Skin epidermis (tissue), 12 donors: ENCODE data around the gene DGCR2.
"Not testable (repeated sequence)": the region's sequence is repeated elsewhere in the genome, so short reads cannot be mapped to it uniquely, and the experiment has no call there.

Source experiments
- H3K27ac ChIP-seq, 21 experiments: fragments of 200-600 bp; sonication (generic) in 11 of 21; one replicate each; pipeline ENCODE4 v1.5.0; 2020; ENCODE audit warnings: mild to moderate bottlenecking in 3 of 21, inconsistent platforms in 2 of 21, moderate library complexity in 2 of 21
- H3K4me3 ChIP-seq, 7 experiments: fragments of 200-600 bp; sonication (generic) in 2 of 7; one replicate each; pipeline ENCODE4 v1.5.0; 2020; ENCODE audit warnings: inconsistent platforms in 2 of 7, mild to moderate bottlenecking in 2 of 7, moderate library complexity in 1 of 7

Gene DGCR2

GRCh38 chr22:19122143-19122751 is at the start of gene DGCR2:
Gene DGCR2 (minus strand): TSS chr22:19122412. CDS start chr22:19122206, 206 bp downstream.
- peak within 1 kb of the TSS; percentile 79 to 100 (median 98) for H3K4me3 ChIP-seq

GRCh38 chr22:19169947-19170318 is 47.7 kb upstream of the DGCR2 start:
- H3K4me3 ChIP-seq, result peak overlapping the region in 1 of 7 experiments; percentile 30
- H3K27ac ChIP-seq, result no peak overlapping the region

More at GRCh38 chr22:19122143-19122751, at the start of gene DGCR2:
- peak within 1 kb of the TSS; percentile 54 to 96 (median 93) for H3K27ac ChIP-seq

DNA sequence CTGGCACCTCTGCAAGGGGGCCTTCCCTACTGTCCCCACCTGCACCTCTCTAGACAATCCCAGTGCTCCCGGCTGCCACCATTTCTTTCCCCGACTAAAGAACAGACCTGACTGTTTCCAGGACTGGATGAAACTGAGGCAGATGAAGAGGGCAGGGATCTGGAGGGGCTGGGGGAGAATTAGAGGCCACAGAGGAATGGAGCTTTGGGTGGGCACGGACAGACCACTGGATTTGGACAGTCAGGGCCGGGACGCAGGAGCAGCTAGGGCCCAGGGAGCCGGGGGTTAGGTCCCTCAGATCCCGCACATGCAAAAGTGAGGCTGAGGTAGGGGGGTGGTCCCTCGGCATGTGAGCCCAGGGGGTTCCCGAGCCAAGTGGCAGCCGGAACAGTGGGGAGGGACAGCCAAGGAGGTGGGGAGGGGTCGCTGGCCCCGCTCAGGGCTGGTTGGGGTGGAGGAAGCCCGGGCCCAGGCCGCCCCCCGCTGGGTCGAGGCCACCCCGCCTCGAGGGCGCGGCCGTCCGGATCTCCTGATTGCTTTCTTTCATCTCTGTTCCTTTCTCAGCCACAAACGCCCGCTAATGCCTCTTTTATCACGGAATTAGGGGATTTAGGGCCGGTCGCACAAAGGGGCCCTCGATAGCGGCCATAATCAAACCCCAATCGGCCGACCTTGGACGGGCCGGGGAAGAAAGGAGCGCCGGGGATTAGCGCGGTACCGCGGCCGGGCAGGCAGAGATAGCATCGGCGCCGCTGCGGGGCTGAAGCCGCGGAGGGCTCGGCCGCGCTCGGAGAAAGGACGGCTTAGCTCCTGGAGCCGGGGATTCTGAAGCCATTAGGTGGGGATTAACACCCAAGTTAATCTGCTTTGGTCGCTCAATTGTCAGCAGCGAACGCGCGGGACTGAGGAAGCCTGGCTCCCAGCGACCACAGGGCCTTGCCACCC is 47.1 kb upstream of the DGCR2 start:
- Histone ChIP-seq H3K27ac (no peak overlapping the region), H3K4me3 (peak overlapping the region in 2 of 7 experiments; percentile 3 to 30)

DNA sequence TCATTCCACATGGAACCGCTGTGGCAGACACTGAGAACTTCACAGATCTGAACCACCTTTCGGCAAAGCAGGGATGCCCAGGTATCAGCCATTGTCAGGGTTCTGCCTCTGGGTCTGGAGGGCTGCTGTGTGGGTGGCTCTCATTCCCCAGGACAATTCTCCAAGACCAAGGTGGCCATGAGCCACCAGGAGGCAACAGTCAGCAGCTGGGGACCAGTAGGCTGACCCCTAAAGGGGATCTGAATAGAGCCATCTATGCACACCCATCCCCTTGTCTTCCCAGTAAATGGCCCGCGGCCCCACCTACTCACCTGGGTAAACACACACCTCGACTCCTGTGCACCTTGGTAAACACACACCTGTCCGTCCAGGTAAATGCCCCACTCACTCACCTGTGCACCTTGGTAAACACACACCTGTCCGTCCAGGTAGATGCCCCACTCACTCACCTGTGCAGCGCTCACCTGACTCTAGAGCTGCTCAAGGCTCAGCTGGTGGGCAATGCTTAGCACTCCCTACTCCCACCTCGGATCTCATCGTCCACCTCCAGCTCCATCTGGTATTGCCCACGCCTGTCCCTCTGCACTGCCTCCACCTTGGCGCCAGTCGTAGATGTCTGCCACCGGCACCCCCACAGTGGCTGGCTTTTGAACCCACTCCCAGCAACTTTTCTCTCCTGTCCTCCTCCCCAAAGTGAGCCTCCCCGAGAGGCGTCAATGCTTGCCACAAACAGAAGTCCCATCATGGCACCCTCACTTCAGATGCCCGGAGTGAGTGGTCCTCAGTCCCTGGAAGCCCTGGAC is 46.1 kb upstream of the DGCR2 start:
- no peak overlapping the region for H3K27ac ChIP-seq
- no peak overlapping the region for H3K4me3 ChIP-seq

DNA sequence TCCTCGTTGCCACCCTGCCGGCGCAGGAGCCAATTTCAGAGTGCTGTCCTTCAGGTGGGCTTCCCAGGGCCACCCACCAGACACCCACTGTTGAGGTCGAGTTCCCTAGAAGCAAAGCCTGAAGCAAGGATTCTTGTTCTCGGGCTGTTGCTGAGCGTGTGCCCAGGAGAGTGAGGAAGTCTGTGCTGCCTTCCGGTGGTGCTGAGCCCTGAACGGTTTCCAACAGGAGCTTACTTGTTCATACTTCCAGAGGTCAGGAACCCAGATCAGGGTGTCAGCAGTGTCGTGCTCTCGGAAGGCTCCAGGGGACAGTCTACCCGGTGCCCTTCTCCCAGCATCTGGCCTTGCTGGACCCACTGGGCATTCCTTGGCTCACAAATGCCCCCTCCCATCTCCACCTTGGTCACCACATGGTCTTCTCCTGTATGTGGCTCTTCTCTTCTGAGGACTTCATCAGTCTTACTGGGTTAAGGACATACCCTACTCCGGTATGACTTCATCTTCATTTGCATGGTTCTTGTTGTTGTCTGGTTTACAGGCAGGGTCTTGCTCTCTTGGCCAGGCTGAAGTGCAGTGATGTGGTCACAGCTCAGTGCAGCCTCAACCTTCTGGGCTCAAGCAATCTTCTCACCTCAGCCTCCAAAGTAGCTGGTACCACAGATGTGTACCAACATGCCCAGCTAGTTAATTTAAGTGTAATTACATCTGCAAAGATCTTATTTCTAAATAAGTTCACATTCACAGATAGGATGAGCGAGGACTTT is 45.1 kb upstream of the DGCR2 start:
- H3K4me3 ChIP-seq, result no peak overlapping the region
- H3K27ac ChIP-seq, result no peak overlapping the region

GRCh38 chr22:19166421-19166820 is 44.2 kb upstream of the DGCR2 start:
- Histone ChIP-seq H3K4me3 (no peak overlapping the region), H3K27ac (no peak overlapping the region)

- H3K4me3 ChIP-seq, result no peak overlapping the region
Observed at GRCh38 chr22:19164425-19164824, 42.2 kb upstream of the DGCR2 start.

GRCh38 chr22:19158649-19159048 is 36.4 kb upstream of the DGCR2 start:
- not testable (repeated sequence) for H3K27ac ChIP-seq, H3K4me3 ChIP-seq

More at GRCh38 chr22:19164425-19164824, 42.2 kb upstream of the DGCR2 start:
- no peak overlapping the region for H3K27ac ChIP-seq

GRCh38 chr22:19156109-19156508 is 33.9 kb upstream of the DGCR2 start:
- H3K27ac ChIP-seq, H3K4me3 ChIP-seq: not testable (repeated sequence)

- Histone ChIP-seq H3K4me3 (no peak overlapping the region), H3K27ac (no peak overlapping the region)
Observed at GRCh38 chr22:19152942-19153883, 31.0 kb upstream of the DGCR2 start.

GRCh38 chr22:19151329-19152191 is 29.3 kb upstream of the DGCR2 start:
- no peak overlapping the region for H3K27ac ChIP-seq
- H3K4me3 ChIP-seq, result no peak overlapping the region

DNA sequence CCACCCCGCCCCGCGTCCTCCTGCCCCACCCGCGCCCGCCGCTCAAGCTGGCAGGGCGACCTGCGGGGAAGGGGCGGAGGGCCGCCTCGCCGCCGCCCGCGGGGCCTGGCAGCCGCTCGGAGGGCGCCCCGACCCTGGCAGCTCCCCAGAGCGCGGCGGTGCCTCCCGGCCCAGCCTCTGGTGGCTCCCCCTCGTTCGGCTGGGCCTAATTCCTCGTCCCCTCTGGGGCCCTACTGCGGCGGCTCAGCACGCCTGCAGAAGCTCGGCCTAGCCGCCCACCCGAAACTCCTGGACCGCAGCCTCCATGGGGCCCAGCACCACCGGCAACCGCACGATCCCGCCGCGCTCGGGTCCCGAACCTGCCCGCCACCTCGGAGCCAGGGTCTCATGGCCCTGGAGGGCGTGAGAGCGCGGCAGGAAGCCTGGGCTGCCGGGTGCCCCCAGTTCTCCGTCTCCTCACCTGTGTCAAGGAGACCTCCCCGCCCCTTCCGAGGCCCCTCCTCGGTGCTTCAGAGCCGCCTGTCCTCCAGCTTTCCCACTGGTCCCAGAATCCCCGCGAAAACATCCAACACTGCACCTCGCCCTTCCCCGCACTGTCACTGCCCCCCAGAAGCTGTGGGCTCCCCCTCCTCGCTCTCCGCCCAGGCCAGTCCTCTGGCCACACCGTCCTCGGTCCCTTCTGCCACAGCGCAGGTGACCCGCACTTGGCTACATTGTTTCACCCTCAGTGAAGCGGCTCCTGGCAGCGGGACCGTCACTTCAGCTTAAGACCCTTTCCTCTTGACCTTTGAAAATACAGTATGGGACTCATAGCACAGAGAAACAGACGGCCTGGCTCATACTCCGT is 28.5 kb upstream of the DGCR2 start:
- Histone ChIP-seq H3K27ac (no peak overlapping the region), H3K4me3 (no peak overlapping the region)

- peak within 1 kb of the TSS in 6 of 7 experiments; percentile 6 to 35 (median 14) for H3K4me3 ChIP-seq
- no peak within 1 kb of the TSS for H3K27ac ChIP-seq
Observed at GRCh38 chr22:19149991-19150390, 27.8 kb upstream of the DGCR2 start, which contains the start of gene GSC2. Gene GSC2 (minus strand): TSS chr22:19150292. CDS start chr22:19150283, 9 bp downstream.

- Histone ChIP-seq H3K27ac (no peak overlapping the region), H3K4me3 (peak overlapping the region in 6 of 7 experiments; percentile 6 to 35 (median 14))
Observed at GRCh38 chr22:19149047-19149883, 27.1 kb upstream of the DGCR2 start.

DNA sequence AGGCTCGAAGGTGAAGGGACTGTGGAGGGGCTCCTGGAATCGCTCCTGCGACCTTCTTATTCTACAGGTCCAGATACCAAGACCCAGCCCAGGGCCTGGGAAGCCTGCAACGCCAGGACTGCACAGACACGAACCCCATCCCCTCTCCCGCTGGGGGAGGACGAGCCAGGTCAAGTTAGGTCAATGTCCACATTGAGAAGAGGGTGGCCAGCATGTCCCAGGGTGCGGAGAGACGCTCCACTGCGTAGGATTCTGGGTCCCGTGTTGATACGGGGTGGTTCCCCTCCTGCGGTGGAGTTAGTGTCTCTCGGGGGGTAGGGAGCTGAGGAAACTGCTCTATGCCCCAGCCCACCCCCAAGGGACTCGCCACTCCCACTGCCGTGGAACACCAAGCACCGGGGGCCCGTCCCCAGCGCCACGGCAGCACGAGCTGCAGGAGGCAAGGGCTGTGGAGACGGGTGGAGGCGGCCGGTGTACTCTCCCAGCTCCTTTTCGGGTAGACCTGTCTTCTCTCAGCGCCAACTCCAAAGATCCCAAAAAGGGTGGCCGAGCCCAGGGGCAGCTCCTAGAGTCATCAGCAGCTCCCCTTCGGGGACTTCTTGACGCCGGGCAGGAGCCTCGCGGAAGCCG is 26.3 kb upstream of the DGCR2 start:
- Histone ChIP-seq H3K4me3 (no peak overlapping the region), H3K27ac (no peak overlapping the region)
